Measurements from ENCODE around the gene GALM. TPM values are rescaled to one million over a fixed set of nuclear protein-coding genes. Genes with fewer than 3 reads are reported as not detected.
"Not testable (repeated sequence)": the region's sequence is repeated elsewhere in the genome, so short reads cannot be mapped to it uniquely, and the experiment has no call there.

GALM gene
- total and polyA plus RNA-seq, 2 donors from 2014 or later = 17.9 to 79.9 TPM

DNA sequence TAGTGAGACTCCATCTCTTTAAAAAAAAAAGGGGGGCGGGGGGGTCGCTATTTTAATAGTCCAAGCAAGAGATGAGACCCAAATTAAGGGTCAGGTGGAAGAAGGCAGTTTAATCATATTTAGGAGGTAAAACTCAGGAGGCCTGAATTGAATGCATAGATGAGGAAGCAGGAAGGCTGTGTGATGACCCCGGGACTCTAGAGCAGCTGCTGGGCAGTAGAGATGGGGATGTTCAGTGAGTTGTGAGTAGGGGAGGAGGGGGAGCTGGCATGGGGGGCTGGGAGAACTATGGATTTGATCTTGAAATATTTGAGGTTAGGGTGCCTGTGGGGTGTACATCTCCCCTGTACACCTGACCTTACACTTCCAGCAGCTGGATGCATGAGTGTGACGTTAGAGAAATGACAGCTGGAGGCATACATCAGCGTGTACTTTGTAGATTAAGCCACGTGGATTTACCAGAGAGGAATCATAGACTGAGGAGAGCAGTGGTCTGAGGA lies 41.0 kb downstream of the GALM start:
- no peak for FAIRE-seq
- intact Hi-C loops (cut with DNase I) = no loop called here

DNA sequence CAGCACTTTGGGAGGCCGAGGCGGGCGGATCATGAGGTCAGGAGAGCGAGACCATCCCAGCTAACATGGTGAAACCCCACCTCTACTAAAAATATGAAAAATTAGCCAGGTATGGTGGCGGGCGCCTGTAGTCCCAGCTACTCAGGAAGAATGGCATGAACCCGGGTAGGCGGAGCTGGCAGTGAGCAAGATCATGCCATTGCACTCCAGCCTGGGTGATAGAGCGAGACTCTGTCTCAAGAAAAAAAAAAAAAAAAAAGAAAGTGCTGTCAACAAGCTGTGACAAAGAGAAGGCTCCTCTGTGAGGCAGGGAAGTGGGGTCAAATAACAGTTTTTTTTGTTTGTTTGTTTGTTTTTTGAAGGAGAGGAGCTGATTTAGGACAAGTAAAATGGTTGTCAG lies 42.6 kb downstream of the GALM start:
- H3K9ac ChIP-seq (ENCODE audit: low read length in 3 of 3); H3K4me1 ChIP-seq (ENCODE audit: control insufficient read depth in 2 of 3, insufficient read depth in 2 of 3, low read depth in 1 of 3, low read length in 3 of 3); H3K27me3 ChIP-seq (ENCODE audit: control insufficient read depth, insufficient read depth, low read length); H3K27ac ChIP-seq (ENCODE audit: low read depth in 2 of 2, low read length in 2 of 2); intact Hi-C loops (cut with DNase I); H3K4me3 ChIP-seq (ENCODE audit: low read length in 3 of 3); FAIRE-seq; DNase-seq; H3K9me3 ChIP-seq (ENCODE audit: control insufficient read depth in 2 of 3, insufficient read depth in 1 of 3, low read length in 3 of 3): not testable (repeated sequence)
- H3K36me3 ChIP-seq (ENCODE audit: control insufficient read depth in 2 of 3, insufficient read depth in 3 of 3, low read length in 3 of 3) = peaks cover 3 to 11% (median 6%) of the 10 kb centered on the region in 3 donors

More for the DNA sequence above, 41.0 kb downstream of the GALM start:
- peaks cover 3 to 11% (median 6%) of the 10 kb centered on the region in 3 donors for H3K36me3 ChIP-seq (ENCODE audit: control insufficient read depth in 2 of 3, insufficient read depth in 3 of 3, low read length in 3 of 3)
- no peak for DNase-seq
- TF ChIP-seq, protein P1, sequence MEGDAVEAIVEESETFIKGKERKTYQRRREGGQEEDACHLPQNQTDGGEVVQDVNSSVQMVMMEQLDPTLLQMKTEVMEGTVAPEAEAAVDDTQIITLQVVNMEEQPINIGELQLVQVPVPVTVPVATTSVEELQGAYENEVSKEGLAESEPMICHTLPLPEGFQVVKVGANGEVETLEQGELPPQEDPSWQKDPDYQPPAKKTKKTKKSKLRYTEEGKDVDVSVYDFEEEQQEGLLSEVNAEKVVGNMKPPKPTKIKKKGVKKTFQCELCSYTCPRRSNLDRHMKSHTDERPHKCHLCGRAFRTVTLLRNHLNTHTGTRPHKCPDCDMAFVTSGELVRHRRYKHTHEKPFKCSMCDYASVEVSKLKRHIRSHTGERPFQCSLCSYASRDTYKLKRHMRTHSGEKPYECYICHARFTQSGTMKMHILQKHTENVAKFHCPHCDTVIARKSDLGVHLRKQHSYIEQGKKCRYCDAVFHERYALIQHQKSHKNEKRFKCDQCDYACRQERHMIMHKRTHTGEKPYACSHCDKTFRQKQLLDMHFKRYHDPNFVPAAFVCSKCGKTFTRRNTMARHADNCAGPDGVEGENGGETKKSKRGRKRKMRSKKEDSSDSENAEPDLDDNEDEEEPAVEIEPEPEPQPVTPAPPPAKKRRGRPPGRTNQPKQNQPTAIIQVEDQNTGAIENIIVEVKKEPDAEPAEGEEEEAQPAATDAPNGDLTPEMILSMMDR (IDR thresholded peaks at IDR 0.05; ENCODE audit: borderline replicate concordance, extremely low read depth, insufficient read depth) = no peak
- no peak overlapping the region for H3K9ac ChIP-seq (ENCODE audit: low read length in 3 of 3)
- no peaks in the 10 kb centered on the region for H3K9me3 ChIP-seq (ENCODE audit: control insufficient read depth in 2 of 3, insufficient read depth in 1 of 3, low read length in 3 of 3)
- H3K27ac ChIP-seq (ENCODE audit: low read depth in 2 of 2, low read length in 2 of 2) = no peak overlapping the region
- H3K4me3 ChIP-seq (ENCODE audit: low read length in 3 of 3) = no peak overlapping the region
- H3K27me3 ChIP-seq (ENCODE audit: control insufficient read depth, insufficient read depth, low read length) = no peaks in the 10 kb centered on the region
- no peaks in the 10 kb centered on the region for H3K4me1 ChIP-seq (ENCODE audit: control insufficient read depth in 2 of 3, insufficient read depth in 2 of 3, low read depth in 1 of 3, low read length in 3 of 3)

DNA sequence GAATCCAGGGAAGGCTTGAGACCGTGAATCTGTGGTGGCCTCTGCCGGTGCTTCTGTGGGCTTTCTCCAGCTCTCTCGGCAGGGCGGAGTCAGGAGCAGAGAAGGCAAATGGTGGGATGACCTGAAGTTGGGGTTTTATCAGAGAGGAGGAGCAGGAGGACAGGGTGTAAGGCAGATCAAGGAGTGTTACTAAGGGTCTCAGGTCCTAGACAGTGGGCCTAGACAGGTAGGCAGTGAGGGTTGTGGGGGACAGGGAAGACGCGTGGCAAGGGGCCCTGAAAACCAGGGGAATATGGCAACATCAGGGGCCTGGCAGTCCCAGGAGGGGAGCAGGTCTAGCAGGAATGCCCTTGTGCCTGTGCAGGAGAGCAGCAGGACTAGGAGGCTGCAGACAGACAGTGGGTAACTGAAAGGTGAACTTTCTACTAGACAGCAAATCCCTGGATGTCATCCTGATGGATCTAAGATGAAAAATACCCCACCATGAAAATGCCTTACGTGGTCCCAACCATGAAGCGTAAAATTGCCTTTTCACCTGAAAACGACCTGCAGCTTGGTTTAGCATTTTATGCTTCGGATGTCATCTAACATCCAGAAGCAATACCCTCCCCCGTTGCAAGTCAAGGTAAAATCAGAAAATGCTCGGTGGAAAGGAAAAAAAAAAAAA lies 43.1 kb downstream of the GALM start:
- H3K9ac ChIP-seq (ENCODE audit: low read length in 3 of 3) = no peak overlapping the region
- no peak overlapping the region for H3K27ac ChIP-seq (ENCODE audit: low read depth in 2 of 2, low read length in 2 of 2)
- H3K27me3 ChIP-seq (ENCODE audit: control insufficient read depth, insufficient read depth, low read length) = no peaks in the 10 kb centered on the region
- H3K9me3 ChIP-seq (ENCODE audit: control insufficient read depth in 2 of 3, insufficient read depth in 1 of 3, low read length in 3 of 3) = no peaks in the 10 kb centered on the region
- H3K36me3 ChIP-seq (ENCODE audit: control insufficient read depth in 2 of 3, insufficient read depth in 3 of 3, low read length in 3 of 3) = peaks cover 3 to 11% (median 6%) of the 10 kb centered on the region in 3 donors
- H3K4me1 ChIP-seq (ENCODE audit: control insufficient read depth in 2 of 3, insufficient read depth in 2 of 3, low read depth in 1 of 3, low read length in 3 of 3) = no peaks in the 10 kb centered on the region
- no peak for FAIRE-seq
- DNase-seq = peak in 2 of 5 donors; percentile 42 to 63
- intact Hi-C loops (cut with DNase I) = no loop called here
- TF ChIP-seq, protein P1 (IDR thresholded peaks at IDR 0.05; ENCODE audit: borderline replicate concordance, extremely low read depth, insufficient read depth) = no peak
- no peak overlapping the region for H3K4me3 ChIP-seq (ENCODE audit: low read length in 3 of 3)

DNA sequence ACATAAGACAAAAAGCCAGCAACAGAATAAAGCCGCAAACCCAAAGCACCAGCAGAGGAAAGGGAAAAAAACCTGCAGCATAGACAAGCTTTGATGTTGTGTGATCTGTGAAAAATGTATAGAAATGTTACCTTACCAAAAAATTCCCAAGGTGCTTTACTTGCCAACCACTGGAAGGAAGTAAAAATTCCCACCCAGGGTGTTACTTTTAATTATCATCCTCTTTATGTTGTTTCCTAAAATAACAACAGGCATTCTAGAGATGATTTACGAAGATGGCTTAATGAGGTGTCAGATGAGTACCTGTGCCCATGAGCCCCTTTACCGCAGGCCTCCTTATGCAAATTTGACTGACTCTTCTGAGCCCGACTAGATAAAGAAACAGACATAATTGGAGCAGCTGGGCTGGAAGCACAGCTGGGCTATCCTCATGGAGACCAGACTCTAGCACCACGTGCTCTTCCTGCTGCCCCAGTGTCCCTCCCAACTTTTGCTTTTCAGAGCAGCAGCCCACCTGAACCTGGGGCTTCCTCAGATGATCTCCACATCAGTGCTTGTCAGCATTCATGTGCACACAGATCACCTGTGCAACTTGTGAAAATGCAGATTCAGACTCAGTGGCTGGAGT lies 43.8 kb downstream of the GALM start:
- TF ChIP-seq, protein P1 (IDR thresholded peaks at IDR 0.05; ENCODE audit: borderline replicate concordance, extremely low read depth, insufficient read depth) = no peak
- no peak overlapping the region for H3K9ac ChIP-seq (ENCODE audit: low read length in 3 of 3)
- H3K4me3 ChIP-seq (ENCODE audit: low read length in 3 of 3) = no peak overlapping the region
- intact Hi-C loops (cut with DNase I) = no loop called here
- no peaks in the 10 kb centered on the region for H3K9me3 ChIP-seq (ENCODE audit: control insufficient read depth in 2 of 3, insufficient read depth in 1 of 3, low read length in 3 of 3)
- peaks cover 3 to 8% (median 6%) of the 10 kb centered on the region in 3 donors for H3K36me3 ChIP-seq (ENCODE audit: control insufficient read depth in 2 of 3, insufficient read depth in 3 of 3, low read length in 3 of 3)
- H3K27me3 ChIP-seq (ENCODE audit: control insufficient read depth, insufficient read depth, low read length) = no peaks in the 10 kb centered on the region
- H3K4me1 ChIP-seq (ENCODE audit: control insufficient read depth in 2 of 3, insufficient read depth in 2 of 3, low read depth in 1 of 3, low read length in 3 of 3) = no peaks in the 10 kb centered on the region
- peak in 2 of 5 donors; percentile 44 to 49 for DNase-seq
- no peak overlapping the region for H3K27ac ChIP-seq (ENCODE audit: low read depth in 2 of 2, low read length in 2 of 2)
- no peak for FAIRE-seq
